ENCODE measurements around the gene KLRB1.

GRCh38 chr12:9617124-9617523 is 9.4 kb upstream of the KLRB1 start:
- TF ChIP-seq CTCF (conservative IDR thresholded peaks at IDR 0.05; ENCODE audit: low read depth, low read length) (no peak), EZH2 (IDR thresholded peaks at IDR 0.05; ENCODE audit: low read length, unreplicated experiment) (no peak), EZH2phosphoT487 (IDR thresholded peaks at IDR 0.05; ENCODE audit: borderline replicate concordance, low read length) (no peak)

Measured in PC-3 (cell line).